Adipocyte (in vitro differentiated cells): ENCODE results near the gene ERBB4.
"Not testable (repeated sequence)": the region's sequence is repeated elsewhere in the genome, so short reads cannot be mapped to it uniquely, and the experiment has no call there.

ENCODE experiments used
- DNase-seq: peaks from one replicate; pipeline ENCODE4 v3.0.0-alpha.2; 2015; ENCODE audit warnings: low read depth
- H3K27me3 ChIP-seq: replicated peaks from 2 replicates; pipeline ENCODE4 v1.7.0; 2013; ENCODE audit warnings: mild to moderate bottlenecking, low read length, moderate library complexity; ENCODE audit not compliant: control insufficient read depth, insufficient read depth
- H3K36me3 ChIP-seq: 2 replicates; pipeline ENCODE4 v1.7.0; 2013; ENCODE audit warnings: low read length, mild to moderate bottlenecking, moderate library complexity; ENCODE audit not compliant: control insufficient read depth, insufficient read depth, severe bottlenecking
- H3K4me1 ChIP-seq: 2 replicates; pipeline ENCODE4 v1.7.0; 2013; ENCODE audit warnings: mild to moderate bottlenecking, low read length, moderate library complexity; ENCODE audit not compliant: control insufficient read depth, insufficient read depth
- H3K4me3 ChIP-seq: 2 replicates; pipeline ENCODE4 v1.7.0; 2013; ENCODE audit warnings: mild to moderate bottlenecking, low read length, moderate library complexity
- H3K9ac ChIP-seq: 2 replicates; pipeline ENCODE4 v1.7.0; 2013; ENCODE audit warnings: mild to moderate bottlenecking, low read length, moderate library complexity
- H3K9me3 ChIP-seq: 2 replicates; pipeline ENCODE4 v1.7.0; 2013; ENCODE audit warnings: mild to moderate bottlenecking, low read length, moderate library complexity; ENCODE audit not compliant: control insufficient read depth

Gene ERBB4

DNA sequence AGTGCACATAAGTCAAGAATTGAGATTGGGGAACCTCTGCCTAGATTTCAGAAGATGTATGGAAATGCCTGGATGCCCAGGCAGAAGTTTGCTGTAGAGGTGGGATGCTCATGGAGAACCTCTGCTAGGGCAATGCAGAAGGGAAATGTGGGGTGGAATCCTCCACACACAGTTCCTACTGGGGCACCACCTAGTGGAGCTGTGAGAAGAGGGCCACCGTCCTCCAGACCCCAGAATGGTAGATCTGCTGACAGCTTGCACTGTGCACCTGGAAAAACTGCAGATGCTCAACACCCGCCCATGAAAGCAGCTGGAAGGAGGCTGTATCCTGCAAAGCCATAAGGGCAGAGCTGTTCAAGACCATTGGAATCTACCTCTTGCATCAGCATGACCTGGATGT lies 71.1 kb downstream of the ERBB4 start:
- not testable (repeated sequence) for H3K4me1 ChIP-seq, H3K27me3 ChIP-seq, H3K36me3 ChIP-seq, H3K9me3 ChIP-seq, DNase-seq, H3K4me3 ChIP-seq, H3K9ac ChIP-seq

DNA sequence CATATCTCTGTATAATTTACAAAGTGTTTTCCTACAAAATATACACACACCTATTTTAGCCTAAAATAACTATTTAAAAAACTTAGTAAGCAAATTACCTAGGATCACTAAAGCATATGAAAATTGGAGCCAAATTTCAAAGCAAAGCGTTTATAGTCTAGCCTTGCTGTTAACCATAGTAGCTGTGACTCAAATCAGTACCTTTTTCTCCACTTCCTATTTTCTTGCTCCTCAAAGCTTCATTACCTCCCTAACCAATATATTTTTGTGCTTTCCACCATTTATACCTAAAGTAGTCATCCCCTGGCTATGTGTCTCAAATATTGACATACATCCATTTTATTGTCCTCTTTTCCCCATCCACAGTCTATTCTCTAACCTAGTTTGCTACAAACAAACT lies 73.1 kb downstream of the ERBB4 start:
- Histone ChIP-seq H3K27me3 (no peaks in the 10 kb centered on the region), H3K36me3 (no peaks in the 10 kb centered on the region), H3K4me1 (no peaks in the 10 kb centered on the region), H3K9ac (no peak overlapping the region), H3K4me3 (no peak overlapping the region), H3K9me3 (no peaks in the 10 kb centered on the region)
- no peak for DNase-seq

DNA sequence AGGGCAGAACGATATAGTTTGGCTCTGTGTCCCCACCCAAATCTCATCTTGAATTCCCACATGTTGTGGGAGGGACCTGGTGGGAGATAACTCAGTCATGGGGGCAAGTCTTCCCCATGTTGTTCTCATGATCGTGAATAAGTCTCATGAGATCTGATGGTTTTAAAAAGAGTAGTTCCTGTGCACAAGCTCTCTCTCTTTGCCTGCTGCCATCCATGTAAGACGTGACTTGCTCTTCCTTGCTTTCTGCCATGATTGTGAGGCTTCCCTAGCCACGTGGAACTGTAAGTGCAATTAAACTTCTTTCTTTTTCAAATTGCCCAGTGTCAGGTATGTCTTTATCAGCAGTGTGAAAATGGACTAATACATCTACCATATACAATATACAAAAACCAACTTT lies 76.9 kb downstream of the ERBB4 start:
- DNase-seq, H3K9ac ChIP-seq, H3K36me3 ChIP-seq, H3K27me3 ChIP-seq, H3K4me3 ChIP-seq, H3K9me3 ChIP-seq, H3K4me1 ChIP-seq: not testable (repeated sequence)

DNA sequence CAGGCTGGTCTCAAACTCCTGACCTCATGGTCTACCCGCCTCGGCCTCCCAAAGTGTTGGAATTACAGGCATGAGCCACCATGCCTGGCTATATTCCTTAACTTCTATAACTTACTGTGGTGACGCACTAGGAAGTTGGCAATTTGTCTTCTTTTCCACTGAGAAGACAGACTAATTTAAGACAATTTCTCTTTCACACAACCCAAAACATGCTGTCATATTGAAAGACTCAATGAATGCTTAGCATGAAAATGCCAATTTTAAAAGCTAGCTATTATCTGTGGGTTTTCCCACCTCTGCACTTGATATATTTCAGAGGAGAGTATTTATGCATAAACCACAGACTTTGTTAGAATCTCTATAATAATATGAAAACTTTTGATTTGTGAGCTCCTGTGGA lies 84.5 kb downstream of the ERBB4 start:
- H3K27me3 ChIP-seq, result no peaks in the 10 kb centered on the region
- H3K9ac ChIP-seq, result no peak overlapping the region
- H3K4me3 ChIP-seq, result no peak overlapping the region
- peaks cover 11% of the 10 kb centered on the region for H3K4me1 ChIP-seq
- no peak for DNase-seq
- H3K9me3 ChIP-seq, result no peaks in the 10 kb centered on the region
- no peaks in the 10 kb centered on the region for H3K36me3 ChIP-seq

DNA sequence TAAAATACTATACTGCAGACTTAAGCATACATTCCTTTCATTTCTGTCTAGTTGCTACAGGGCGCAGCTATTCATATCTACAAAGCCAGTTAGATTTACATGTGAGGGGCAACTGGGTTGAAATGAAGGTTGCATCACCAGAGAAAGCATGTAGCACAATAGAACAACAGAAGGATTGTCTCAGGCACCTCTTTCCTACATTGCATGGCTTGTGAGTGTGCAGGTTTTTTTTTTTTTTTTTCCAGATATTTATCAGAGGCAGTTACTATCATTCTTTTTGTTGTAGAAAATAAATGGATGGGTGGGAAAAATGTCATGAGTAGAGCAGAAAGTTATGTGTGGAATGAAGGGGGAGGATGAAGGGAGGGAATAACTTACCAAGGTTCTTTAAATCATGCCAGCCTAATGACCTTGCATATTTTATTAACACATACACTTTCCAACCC lies 86.8 kb downstream of the ERBB4 start:
- no peaks in the 10 kb centered on the region for H3K27me3 ChIP-seq
- no peak overlapping the region for H3K9ac ChIP-seq
- no peaks in the 10 kb centered on the region for H3K9me3 ChIP-seq
- H3K4me1 ChIP-seq, result peaks cover 11% of the 10 kb centered on the region
- peak overlapping the region; percentile 40 for H3K4me3 ChIP-seq
- peak; percentile 72 for DNase-seq
- no peaks in the 10 kb centered on the region for H3K36me3 ChIP-seq

DNA sequence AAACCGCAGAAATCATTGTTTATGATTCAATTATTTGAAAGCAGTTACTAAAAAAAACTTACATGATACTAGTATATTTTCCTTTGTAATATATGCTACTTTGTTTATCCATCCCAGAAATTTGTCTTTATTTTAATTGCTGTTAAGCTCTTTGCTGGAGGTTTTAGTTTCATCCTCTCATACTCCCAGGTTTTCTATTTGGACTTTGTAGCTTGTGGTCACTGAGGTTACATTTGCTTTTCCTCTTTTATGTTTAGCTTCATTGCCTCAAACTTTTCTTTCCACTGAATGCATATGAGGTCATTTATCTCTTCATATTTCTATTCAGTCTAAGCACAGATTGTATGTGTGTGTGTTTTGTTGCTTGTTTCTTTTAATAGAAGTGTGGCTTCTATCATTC lies 89.9 kb downstream of the ERBB4 start:
- Histone ChIP-seq H3K4me1 (peaks cover 11% of the 10 kb centered on the region), H3K9ac (no peak overlapping the region), H3K27me3 (no peaks in the 10 kb centered on the region), H3K36me3 (no peaks in the 10 kb centered on the region), H3K4me3 (no peak overlapping the region), H3K9me3 (no peaks in the 10 kb centered on the region)
- DNase-seq, result no peak

DNA sequence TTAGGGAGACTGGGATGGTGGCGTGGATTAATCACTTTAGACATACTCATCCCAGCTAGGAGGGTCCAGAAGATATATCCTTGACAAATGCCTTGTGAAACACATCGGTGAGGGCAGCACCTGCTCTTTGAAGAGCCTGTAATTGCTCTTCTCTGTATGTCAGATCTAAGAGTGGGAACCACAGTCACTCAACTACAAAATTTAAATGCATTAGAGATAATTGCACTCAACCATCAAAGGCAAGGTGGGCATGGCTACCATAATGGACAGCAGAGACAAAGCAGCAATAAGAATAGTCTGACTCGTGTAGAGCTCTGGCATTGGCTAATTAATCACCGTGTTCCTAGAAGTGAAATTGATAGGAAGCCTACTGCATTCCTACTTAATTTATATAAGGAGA lies 96.8 kb downstream of the ERBB4 start:
- H3K4me3 ChIP-seq, result peak overlapping the region; percentile 17
- H3K4me1 ChIP-seq, result no peaks in the 10 kb centered on the region
- peaks cover 18% of the 10 kb centered on the region for H3K9me3 ChIP-seq
- DNase-seq, result no peak
- no peak overlapping the region for H3K9ac ChIP-seq
- no peaks in the 10 kb centered on the region for H3K36me3 ChIP-seq
- H3K27me3 ChIP-seq, result no peaks in the 10 kb centered on the region

DNA sequence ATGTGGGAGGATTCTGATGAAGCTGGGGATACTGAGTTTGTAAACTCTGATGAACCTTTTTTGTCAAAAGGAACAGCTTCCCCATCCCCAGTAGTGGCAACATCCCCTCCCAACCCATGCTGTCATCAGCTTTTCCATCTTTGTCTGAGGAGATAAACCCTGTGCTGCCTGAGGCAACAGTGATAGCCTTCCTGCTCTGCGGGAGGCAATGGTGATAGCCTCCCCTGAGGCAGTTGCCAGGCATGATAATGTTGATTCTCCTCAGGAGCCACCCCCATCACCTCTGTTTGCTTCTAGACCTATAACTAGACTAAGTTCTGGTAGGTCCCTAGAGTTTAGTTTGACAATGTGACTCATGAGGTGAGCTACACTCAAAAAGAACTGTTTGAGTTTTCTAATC lies 97.5 kb downstream of the ERBB4 start:
- Histone ChIP-seq H3K36me3 (no peaks in the 10 kb centered on the region), H3K27me3 (no peaks in the 10 kb centered on the region), H3K4me3 (no peak overlapping the region), H3K9ac (no peak overlapping the region), H3K4me1 (no peaks in the 10 kb centered on the region), H3K9me3 (peaks cover 18% of the 10 kb centered on the region)
- no peak for DNase-seq

DNA sequence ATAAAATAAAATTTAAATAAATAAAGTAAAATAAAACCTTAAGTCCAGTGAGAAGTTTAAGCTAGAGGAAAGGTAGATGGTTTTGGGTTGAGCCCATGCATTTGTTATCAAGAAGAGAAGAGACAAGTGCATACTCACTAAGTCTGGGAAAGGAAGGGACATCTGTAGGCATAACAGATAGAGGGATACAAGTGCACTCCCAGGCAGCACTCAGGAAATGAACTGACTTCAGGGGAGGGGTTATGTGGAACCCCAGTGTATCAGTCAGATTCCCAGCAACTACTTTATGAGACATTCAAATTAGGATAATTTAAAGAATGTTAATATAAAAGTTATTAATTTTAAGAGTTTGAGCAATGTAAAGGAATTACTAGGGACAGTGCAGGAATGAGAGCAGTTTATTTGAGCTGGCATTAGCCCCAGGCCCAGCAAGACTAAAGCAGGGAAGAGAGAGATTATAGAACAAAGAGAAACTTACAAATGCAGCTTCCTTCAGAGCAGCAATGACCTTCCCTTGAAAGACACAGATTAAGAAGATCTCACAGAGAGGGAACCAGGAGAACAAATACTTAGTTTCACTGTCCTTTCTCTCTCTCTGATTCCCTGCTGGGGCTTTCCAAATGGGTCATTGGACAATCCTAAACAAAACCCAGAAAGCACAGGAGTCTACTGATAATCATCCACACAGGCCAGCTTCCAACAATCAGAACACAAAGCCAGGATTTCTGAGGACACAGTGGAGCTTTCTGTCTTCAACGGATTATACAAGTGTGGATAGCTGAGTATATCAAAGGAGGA lies 109.7 kb downstream of the ERBB4 start:
- H3K4me3 ChIP-seq, result no peak overlapping the region
- no peak overlapping the region for H3K9ac ChIP-seq
- H3K4me1 ChIP-seq, result no peaks in the 10 kb centered on the region
- no peak for DNase-seq
- no peaks in the 10 kb centered on the region for H3K36me3 ChIP-seq
- H3K9me3 ChIP-seq, result peaks cover 9% of the 10 kb centered on the region
- no peaks in the 10 kb centered on the region for H3K27me3 ChIP-seq

DNA sequence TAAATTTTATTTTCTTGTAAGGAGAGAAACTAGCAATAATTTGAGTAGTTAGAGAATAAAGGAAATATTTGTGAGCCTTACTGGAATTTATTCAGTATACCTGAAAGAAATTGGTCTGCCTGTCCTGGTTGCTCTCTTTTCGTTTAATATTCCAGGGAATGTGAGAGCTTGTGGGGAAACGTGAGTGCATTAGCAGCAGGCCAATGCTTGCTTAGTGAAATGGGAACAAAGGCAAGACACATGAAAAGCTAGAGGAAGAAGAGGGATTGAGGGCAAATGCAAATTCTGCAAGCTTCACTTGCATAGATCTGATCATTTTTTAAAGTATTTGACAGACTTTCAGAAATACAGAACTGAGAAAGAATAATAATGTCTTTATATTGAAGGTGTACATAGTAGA lies 111.0 kb downstream of the ERBB4 start:
- DNase-seq, result no peak
- Histone ChIP-seq H3K4me1 (no peaks in the 10 kb centered on the region), H3K4me3 (no peak overlapping the region), H3K27me3 (no peaks in the 10 kb centered on the region), H3K9ac (no peak overlapping the region), H3K9me3 (peaks cover 9% of the 10 kb centered on the region), H3K36me3 (no peaks in the 10 kb centered on the region)

DNA sequence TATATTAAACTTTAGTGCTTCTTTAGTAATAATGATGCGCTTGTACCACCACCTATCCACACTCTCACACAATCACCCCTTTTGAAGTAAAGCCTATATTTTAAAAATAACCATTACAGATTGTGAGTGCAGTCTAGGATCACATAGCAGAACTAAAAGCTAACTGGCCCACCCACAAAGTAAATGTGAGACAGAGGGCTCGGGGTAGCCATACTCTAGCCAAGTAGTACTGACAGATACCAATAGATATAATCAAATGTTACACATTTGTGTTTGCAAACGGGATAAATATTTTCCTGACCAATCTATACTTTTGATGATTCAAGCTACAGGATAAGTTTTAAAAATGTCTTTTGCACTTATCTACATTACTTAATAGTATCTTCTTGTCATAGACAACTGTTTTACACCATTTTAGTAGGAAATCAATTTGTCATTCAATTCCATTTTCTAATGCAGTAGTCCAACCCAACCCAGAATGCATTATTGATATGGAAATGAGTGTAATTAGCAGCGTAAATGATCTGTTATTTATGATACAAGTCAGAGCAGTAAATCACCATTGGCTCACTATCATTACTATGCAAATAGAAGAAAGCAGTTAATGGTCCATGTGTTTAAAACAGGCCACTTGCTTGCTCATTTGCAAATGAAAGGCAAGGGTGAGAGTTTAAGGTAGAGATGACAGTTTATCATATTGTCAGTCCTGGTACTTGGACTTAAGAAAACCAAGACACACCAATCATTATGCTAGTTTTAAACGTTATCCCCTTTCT lies 111.8 kb downstream of the ERBB4 start:
- Histone ChIP-seq H3K36me3 (no peaks in the 10 kb centered on the region), H3K9ac (no peak overlapping the region)

More for the DNA sequence above, 111.8 kb downstream of the ERBB4 start:
- H3K4me1 ChIP-seq, result no peaks in the 10 kb centered on the region
- H3K9me3 ChIP-seq, result peaks cover 9% of the 10 kb centered on the region
- no peak for DNase-seq
- no peaks in the 10 kb centered on the region for H3K27me3 ChIP-seq
- no peak overlapping the region for H3K4me3 ChIP-seq
